BJ (cell line): ENCODE data around the gene OR2K2. TPM values are rescaled to one million over a fixed set of nuclear protein-coding genes. Genes with fewer than 3 reads are reported as not detected.

Experiments
- CTCF ChIA-PET: fragments of 350-600 bp; formaldehyde crosslinking; extraction: SDS; loops from one replicate; lab custom pipeline; 2021; ENCODE audit warnings: antibody characterized with exemption, inconsistent platforms; lab: Yijun Ruan, JAX
- POLR2A ChIA-PET: fragments of 300-600 bp; sonication (Branson Sonifier 250); formaldehyde crosslinking; extraction: SDS; loops from one replicate; lab custom pipeline; 2021; ENCODE audit warnings: antibody characterized with exemption; lab: Charles Lee
- DNase-seq: peaks from one replicate; pipeline ENCODE4 v3.0.0-alpha.2; 2011; ENCODE audit warnings: low read depth
- H3K27me3 ChIP-seq: 2 replicates; pipeline ENCODE4 v1.6.0; 2011; ENCODE audit warnings: low read length; ENCODE audit not compliant: control insufficient read depth, insufficient read depth
- H3K36me3 ChIP-seq: 2 replicates; pipeline ENCODE4 v1.5.1; 2011; ENCODE audit warnings: low read length; ENCODE audit not compliant: control insufficient read depth, insufficient read depth
- H3K4me3 ChIP-seq: 2 replicates; pipeline ENCODE4 v1.5.1; 2011; ENCODE audit warnings: low read depth, mild to moderate bottlenecking, control low read depth, low read length
- polyA minus RNA-seq: library from RNA; depleted of rRNA, polyadenylated mRNA; stranded (reverse); fragments of >200 nt; gene quantifications from 2 replicates; pipeline ENCODE4 v1.2.3, GENCODE V29; 2011; rRNA and poly(A)+ RNA removed
- polyA plus RNA-seq: library from polyadenylated mRNA; depleted of rRNA; stranded (reverse); fragments of >200 nt; gene quantifications from 2 replicates; pipeline ENCODE4 v1.2.3, GENCODE V29; 2011; rRNA removed
- TF ChIP-seq, protein P1 (sequence below): IDR thresholded peaks from 2 replicates; pipeline ENCODE4 v1.5.1; 2011; ENCODE audit warnings: low read depth, mild to moderate bottlenecking, control low read depth, inconsistent platforms, low read length, moderate library complexity; ENCODE audit not compliant: insufficient read depth

Gene OR2K2
- polyA plus RNA-seq (not detected in 2 replicates), polyA minus RNA-seq (not detected in 2 replicates)

GRCh38 chr9:111330124-111330523 is at the start of gene OR2K2:
Gene OR2K2 (minus strand): TSS chr9:111330224. CDS start chr9:111328433, 1,791 bp downstream.
- no peak for DNase-seq
- H3K27me3 ChIP-seq, result no peaks in the 10 kb centered on the region
- H3K36me3 ChIP-seq, result no peaks in the 10 kb centered on the region
- POLR2A ChIA-PET, result no interaction called here
- no peak within 1 kb of the TSS for H3K4me3 ChIP-seq
- CTCF ChIA-PET, result no interaction called here
- TF ChIP-seq, protein P1, sequence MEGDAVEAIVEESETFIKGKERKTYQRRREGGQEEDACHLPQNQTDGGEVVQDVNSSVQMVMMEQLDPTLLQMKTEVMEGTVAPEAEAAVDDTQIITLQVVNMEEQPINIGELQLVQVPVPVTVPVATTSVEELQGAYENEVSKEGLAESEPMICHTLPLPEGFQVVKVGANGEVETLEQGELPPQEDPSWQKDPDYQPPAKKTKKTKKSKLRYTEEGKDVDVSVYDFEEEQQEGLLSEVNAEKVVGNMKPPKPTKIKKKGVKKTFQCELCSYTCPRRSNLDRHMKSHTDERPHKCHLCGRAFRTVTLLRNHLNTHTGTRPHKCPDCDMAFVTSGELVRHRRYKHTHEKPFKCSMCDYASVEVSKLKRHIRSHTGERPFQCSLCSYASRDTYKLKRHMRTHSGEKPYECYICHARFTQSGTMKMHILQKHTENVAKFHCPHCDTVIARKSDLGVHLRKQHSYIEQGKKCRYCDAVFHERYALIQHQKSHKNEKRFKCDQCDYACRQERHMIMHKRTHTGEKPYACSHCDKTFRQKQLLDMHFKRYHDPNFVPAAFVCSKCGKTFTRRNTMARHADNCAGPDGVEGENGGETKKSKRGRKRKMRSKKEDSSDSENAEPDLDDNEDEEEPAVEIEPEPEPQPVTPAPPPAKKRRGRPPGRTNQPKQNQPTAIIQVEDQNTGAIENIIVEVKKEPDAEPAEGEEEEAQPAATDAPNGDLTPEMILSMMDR, result no peak

- CTCF ChIA-PET, result interaction anchor here (0.9 kb wide), 1 partner anchor 1005 kb away, joined by 3 read pairs; no protein-coding TSS in a partner anchor
- Histone ChIP-seq H3K36me3 (peaks cover 15% of the 10 kb centered on the region), H3K27me3 (no peaks in the 10 kb centered on the region), H3K4me3 (no peak overlapping the region)
- DNase-seq, result no peak
- TF ChIP-seq, protein P1, result no peak
- POLR2A ChIA-PET, result interaction anchor here (0.6 kb wide), 1 partner anchor 349 kb away, joined by 5 read pairs; no protein-coding TSS in a partner anchor
Measured at GRCh38 chr9:111375817-111376564, 46.0 kb upstream of the OR2K2 start.

- peaks cover 15% of the 10 kb centered on the region for H3K36me3 ChIP-seq
- CTCF ChIA-PET, result no interaction called here
- no peak overlapping the region for H3K4me3 ChIP-seq
- TF ChIP-seq, protein P1, result no peak
- H3K27me3 ChIP-seq, result no peaks in the 10 kb centered on the region
- no peak for DNase-seq
- POLR2A ChIA-PET, result no interaction called here
Measured at GRCh38 chr9:111375062-111375461, 45.0 kb upstream of the OR2K2 start.

GRCh38 chr9:111372297-111372696 is 42.3 kb upstream of the OR2K2 start:
- CTCF ChIA-PET, result interaction anchor here (1.3 kb wide), 1 partner anchor 9 kb away, joined by 5 read pairs; no protein-coding TSS in a partner anchor
- POLR2A ChIA-PET, result no interaction called here
- DNase-seq, result no peak
- Histone ChIP-seq H3K36me3 (peaks cover 19% of the 10 kb centered on the region), H3K4me3 (no peak overlapping the region), H3K27me3 (no peaks in the 10 kb centered on the region)
- TF ChIP-seq, protein P1, result no peak

- peaks cover 18% of the 10 kb centered on the region for H3K36me3 ChIP-seq
- CTCF ChIA-PET, result no interaction called here
Measured at GRCh38 chr9:111366978-111367377, 37.0 kb upstream of the OR2K2 start.

More at GRCh38 chr9:111366978-111367377, 37.0 kb upstream of the OR2K2 start:
- Histone ChIP-seq H3K4me3 (no peak overlapping the region), H3K27me3 (no peaks in the 10 kb centered on the region)
- no peak for DNase-seq
- TF ChIP-seq, protein P1, result no peak
- POLR2A ChIA-PET, result no interaction called here
